Thoracic aorta (tissue), 2 donors: Measurements from ENCODE around the gene DCUN1D3. TPM values are rescaled to one million over a fixed set of nuclear protein-coding genes. Genes with fewer than 3 reads are reported as not detected.

Experiments used
- ATAC-seq: fragments of 150-250 bp; one replicate; pipeline ENCODE4 v1.8.0; 2017; ENCODE audit warnings: low read depth; ENCODE audit not compliant: insufficient number of reproducible peaks, low FRiP score
- DNase-seq: peaks from one replicate; pipeline ENCODE4 v3.0.0-alpha.2; 2020; ENCODE audit warnings: low spot score
- H3K27ac ChIP-seq, 2 donors: fragments of 200-600 bp; sonication (generic); 1 replicate in 1 of 2; 2 replicates in 1 of 2; pipeline ENCODE4 v1.5.1; 2016; ENCODE audit warnings: mild to moderate bottlenecking in 2 of 2, moderate library complexity in 2 of 2
- H3K27me3 ChIP-seq: fragments of 200-600 bp; sonication (generic); replicated peaks from 2 replicates; pipeline ENCODE4 v1.6.0; 2016; ENCODE audit warnings: mild to moderate bottlenecking; ENCODE audit not compliant: insufficient read depth
- H3K36me3 ChIP-seq: fragments of 200-600 bp; sonication (generic); one replicate; pipeline ENCODE4 v1.5.1; 2016
- H3K4me1 ChIP-seq, 2 donors: fragments of 200-600 bp; sonication (generic); 1 replicate in 1 of 2; 2 replicates in 1 of 2; pipeline versions ENCODE4 v1.5.1 to v1.6.0; 2016; ENCODE audit warnings: low read depth in 2 of 2, mild to moderate bottlenecking in 1 of 2; ENCODE audit not compliant: control insufficient read depth in 1 of 2
- H3K4me3 ChIP-seq: fragments of 200-600 bp; sonication (generic); 2 replicates; pipeline ENCODE4 v1.5.1; 2016; ENCODE audit warnings: mild to moderate bottlenecking
- H3K9me3 ChIP-seq: fragments of 200-600 bp; sonication (generic); 2 replicates; pipeline ENCODE4 v1.5.1; 2016
- total RNA-seq, 2 donors: library from RNA; depleted of rRNA; stranded (reverse); fragments of >200 nt; gene quantifications; one replicate each; pipeline versions ENCODE4 v1.1.0 to v1.2.3, GENCODE V29; 2016
- TF ChIP-seq, protein P1 (sequence below): fragments of 200-600 bp; sonication (generic); IDR thresholded peaks from one replicate; pipeline ENCODE4 v1.5.1; 2019; ENCODE audit warnings: antibody characterized with exemption

Gene DCUN1D3
- total RNA-seq, 2 donors from 2014 or later: 25.3 to 28.0 TPM

DNA sequence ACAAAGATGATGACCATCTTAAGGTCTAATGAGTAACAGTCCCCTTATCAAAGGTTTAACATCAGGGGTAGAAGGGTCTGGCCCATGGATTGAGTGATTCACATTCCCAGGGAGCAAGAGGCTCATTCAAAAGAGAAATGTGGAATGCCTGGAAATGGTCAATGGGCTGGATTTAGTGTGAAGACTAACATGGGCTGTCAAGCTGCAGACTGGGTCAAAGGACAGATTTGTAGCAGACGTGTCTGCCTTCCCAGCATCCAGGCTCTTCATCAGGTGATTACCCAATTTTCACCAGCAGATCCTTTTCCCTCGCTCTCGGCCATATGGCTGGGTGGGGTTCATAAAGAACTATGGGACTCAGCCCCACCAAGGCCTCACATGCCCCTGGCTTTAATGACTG lies 26.8 kb downstream of the DCUN1D3 start:
- H3K9me3 ChIP-seq: no peaks in the 10 kb centered on the region
- H3K4me3 ChIP-seq: no peak overlapping the region
- TF ChIP-seq, protein P1, sequence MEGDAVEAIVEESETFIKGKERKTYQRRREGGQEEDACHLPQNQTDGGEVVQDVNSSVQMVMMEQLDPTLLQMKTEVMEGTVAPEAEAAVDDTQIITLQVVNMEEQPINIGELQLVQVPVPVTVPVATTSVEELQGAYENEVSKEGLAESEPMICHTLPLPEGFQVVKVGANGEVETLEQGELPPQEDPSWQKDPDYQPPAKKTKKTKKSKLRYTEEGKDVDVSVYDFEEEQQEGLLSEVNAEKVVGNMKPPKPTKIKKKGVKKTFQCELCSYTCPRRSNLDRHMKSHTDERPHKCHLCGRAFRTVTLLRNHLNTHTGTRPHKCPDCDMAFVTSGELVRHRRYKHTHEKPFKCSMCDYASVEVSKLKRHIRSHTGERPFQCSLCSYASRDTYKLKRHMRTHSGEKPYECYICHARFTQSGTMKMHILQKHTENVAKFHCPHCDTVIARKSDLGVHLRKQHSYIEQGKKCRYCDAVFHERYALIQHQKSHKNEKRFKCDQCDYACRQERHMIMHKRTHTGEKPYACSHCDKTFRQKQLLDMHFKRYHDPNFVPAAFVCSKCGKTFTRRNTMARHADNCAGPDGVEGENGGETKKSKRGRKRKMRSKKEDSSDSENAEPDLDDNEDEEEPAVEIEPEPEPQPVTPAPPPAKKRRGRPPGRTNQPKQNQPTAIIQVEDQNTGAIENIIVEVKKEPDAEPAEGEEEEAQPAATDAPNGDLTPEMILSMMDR: no peak
- DNase-seq (no peak), ATAC-seq (no peak)
- H3K4me1 ChIP-seq: peaks cover 76 to 85% of the 10 kb centered on the region in 2 donors
- peak overlapping the region; percentile 84 to 88 for H3K27ac ChIP-seq
- no peaks in the 10 kb centered on the region for H3K36me3 ChIP-seq
- no peaks in the 10 kb centered on the region for H3K27me3 ChIP-seq

DNA sequence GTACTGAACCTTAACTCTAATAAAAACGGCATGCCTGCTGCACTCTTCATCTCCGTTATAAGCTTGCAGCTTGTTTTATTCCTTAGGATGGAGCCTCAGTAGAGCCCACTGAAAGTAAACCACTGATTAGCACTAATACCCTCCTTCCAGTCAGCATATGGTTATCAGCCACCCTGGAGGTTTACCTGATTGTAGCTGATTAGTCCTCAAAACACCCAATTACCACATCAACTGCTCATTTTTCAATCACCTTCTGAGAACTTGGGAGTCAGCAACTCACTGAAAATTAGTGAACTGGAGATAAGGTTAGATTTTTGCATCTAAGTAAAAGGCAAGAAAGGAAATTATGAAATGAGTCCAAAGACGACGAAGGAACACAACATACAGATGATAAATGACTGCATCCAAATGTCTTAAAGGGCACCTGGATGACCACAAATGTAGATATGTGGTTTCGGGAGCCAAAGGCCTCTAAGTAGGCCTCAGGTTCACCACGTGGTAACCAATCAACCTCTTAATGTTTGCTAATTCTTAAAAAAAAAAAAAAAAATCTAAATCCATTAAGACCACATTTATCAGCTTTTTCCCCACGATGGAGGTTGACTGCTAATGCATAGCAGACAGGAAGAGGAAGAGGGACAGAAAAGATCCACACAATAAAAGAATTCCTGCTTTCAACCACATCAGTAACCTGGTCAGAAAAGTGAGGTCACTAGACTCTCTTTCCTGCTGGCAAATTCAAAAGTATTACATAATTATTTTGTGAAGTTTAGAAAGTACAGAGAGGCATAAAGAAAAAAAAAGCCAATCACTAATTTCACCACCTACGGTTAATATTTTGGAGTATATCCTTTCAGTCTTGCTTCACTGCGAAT lies 28.0 kb downstream of the DCUN1D3 start:
- H3K4me1 ChIP-seq: peaks cover 78 to 85% of the 10 kb centered on the region in 2 donors
- no peaks in the 10 kb centered on the region for H3K9me3 ChIP-seq
- no peaks in the 10 kb centered on the region for H3K27me3 ChIP-seq
- ATAC-seq: no peak
- peak overlapping the region; percentile 6 for H3K4me3 ChIP-seq
- peak overlapping the region; percentile 84 to 88 for H3K27ac ChIP-seq
- no peaks in the 10 kb centered on the region for H3K36me3 ChIP-seq
- no peak for DNase-seq
- TF ChIP-seq, protein P1: no peak

DNA sequence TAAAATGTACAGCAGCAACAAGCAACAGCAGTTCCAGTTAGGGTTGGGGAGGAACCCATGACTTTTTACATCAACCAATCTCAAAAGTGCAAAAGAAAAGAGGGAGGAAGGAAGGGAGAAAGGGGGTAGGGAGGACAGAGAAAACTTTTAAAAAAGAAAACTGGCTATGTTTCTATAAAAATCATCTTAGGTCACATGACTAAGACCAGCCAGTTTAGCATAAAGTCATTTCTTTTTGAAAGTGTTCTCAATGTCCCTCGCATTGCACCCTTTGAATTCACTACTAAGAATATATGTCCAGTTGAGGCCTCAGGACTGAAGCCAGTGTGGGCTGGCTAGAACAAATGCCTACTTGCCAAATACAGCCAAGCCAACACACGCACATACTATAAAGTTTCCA lies 28.9 kb downstream of the DCUN1D3 start:
- Histone ChIP-seq H3K27me3 (no peaks in the 10 kb centered on the region), H3K36me3 (no peaks in the 10 kb centered on the region), H3K4me3 (peak overlapping the region; percentile 6), H3K27ac (peak overlapping the region; percentile 84 to 88), H3K4me1 (peaks cover 87 to 93% of the 10 kb centered on the region in 2 donors), H3K9me3 (no peaks in the 10 kb centered on the region)
- DNase-seq (no peak), ATAC-seq (no peak)
- TF ChIP-seq, protein P1: no peak

DNA sequence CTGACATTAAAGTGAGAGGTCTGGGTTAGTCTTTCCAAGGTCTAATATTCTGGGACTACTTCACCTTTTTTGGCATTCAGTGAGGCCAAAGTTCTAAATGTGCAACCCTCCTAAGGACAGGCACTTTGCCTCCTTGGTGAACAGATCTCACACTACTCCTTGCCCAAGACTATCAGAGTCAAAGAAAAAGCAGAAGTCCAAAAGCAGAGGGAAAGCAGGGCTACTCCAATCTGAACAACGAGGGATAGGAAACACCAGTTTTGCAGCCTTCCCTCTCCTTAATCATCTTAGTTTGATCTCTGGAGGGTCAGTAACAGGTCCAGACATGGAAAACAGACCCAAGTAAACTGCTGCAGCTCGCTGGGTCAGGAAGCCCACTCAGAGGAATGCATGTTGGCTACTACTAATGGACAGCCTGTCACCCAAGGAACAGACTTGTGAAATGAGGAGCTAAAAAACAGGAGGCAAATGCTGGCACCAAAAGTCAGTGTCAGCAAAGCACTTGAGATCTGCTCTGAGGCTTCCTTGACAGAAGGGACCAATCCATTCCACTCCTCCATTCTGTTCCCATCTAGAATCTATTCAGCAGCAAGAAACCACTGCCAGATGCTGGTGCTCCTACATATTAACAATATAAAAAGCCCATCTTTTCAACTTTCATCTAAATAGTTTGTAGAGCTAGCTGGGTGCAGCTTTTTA lies 29.9 kb downstream of the DCUN1D3 start:
- Histone ChIP-seq H3K9me3 (no peaks in the 10 kb centered on the region), H3K4me3 (no peak overlapping the region), H3K4me1 (peaks cover 97 to 100% of the 10 kb centered on the region in 2 donors), H3K27ac (peak overlapping the region; percentile 84 to 88), H3K36me3 (no peaks in the 10 kb centered on the region), H3K27me3 (no peaks in the 10 kb centered on the region)
- DNase-seq (no peak), ATAC-seq (no peak)
- TF ChIP-seq, protein P1: no peak

DNA sequence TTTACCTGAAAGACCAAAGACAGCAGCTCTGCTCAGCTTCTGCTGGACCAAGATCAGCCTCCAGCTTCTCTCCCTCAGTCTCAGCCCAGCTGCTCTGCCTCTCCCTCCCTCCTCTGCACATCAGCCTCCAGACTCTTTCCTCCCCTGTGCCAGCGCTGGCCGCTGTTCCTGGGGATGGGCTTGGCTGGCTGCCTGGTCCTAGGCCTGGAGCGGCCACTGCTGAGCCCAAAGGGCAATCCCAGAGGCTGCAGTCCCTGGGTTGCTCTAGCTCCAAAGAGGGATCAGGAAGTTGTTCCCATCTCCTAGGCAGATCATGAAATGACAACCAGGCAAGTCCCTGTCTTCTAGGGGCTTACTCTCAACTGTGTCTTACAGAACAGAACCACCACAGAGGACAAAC lies 31.3 kb downstream of the DCUN1D3 start:
- TF ChIP-seq, protein P1: no peak
- H3K27ac ChIP-seq: peak overlapping the region; percentile 84 to 88
- no peaks in the 10 kb centered on the region for H3K27me3 ChIP-seq
- ATAC-seq (no peak), DNase-seq (peak; percentile 24)
- H3K4me3 ChIP-seq: peak overlapping the region; percentile 6
- no peaks in the 10 kb centered on the region for H3K9me3 ChIP-seq
- H3K4me1 ChIP-seq: peaks cover 89 to 97% of the 10 kb centered on the region in 2 donors
- H3K36me3 ChIP-seq: no peaks in the 10 kb centered on the region
